ENCODE measurements around the gene RNFT2. TPM values are rescaled to one million over a fixed set of nuclear protein-coding genes. Genes with fewer than 3 reads are reported as not detected.

The RNFT2 gene
- total RNA-seq, result 10 to 100 TPM; 11.2 to 12.9 TPM

DNA sequence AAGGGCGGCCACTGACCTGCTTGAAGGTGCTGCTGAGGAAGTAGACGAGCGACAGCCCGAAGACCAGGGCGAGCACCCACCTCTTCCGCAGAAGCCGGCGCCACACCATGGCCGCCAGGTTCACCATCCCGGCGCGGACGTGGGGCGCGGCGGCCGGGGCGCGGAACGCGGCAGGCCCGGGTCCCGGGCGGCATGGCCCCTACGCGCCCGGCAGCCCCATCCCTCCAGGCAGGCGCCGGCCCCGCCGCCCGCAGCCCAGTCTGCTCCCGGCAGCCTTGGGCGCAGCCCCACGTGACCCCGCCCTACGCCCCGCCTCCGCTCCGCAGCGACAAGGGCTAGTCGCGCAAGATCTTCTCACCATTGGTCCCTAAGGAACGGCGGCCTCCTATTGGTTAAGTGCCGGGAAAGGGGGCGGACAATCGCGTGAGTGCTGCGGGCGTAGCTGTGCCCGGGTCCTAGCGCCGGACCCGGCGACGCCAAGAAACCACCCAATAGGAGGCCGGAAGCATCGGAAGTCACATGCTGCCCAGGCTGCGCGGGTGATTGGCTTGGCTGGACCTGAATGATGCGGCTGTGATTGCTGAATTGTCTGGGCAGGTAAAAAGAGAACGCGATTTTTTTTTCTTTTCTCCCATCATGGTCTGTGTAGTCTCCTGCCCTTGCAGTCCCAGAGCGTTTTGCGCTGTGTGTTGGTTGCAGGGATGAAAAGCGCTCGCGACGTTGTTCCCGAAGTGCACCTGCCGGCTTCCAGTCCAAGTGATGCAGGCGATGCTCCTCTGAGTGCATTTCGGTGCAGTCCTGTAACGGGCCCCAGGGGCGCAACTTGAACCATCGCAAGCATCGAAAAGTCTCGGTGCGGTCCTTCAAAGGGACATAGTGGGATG lies at the start of gene RNFT2, which contains the start of gene SPRING1:
TSS of gene RNFT2 (plus strand) at position 542 of the 884 bp plus-strand sequence. CDS start 2,183 bp downstream, outside the sequence.
TSS of gene SPRING1 (minus strand) at position 296 of the 884 bp plus-strand sequence. CDS start at position 127, 169 bp downstream.

GRCh38 chr12:116881325-116881876 lies 143.3 kb downstream of the RNFT2 start, which contains the start of gene HRK:
TSS of gene HRK (minus strand) at chr12:116881441. CDS start at chr12:116881307, 134 bp downstream.

Other genes with a start within 250 kb of the RNFT2 start
- 1 to 10 TPM; 2.1 to 2.8 TPM for gene MAP1LC3B2, start 178.9 kb upstream of the RNFT2 start, total RNA-seq
- 10 to 100 TPM; 29.6 to 32.6 TPM for gene SPRING1, start 246 bp upstream of the RNFT2 start, total RNA-seq
- gene HRK, start 143.1 kb downstream of the RNFT2 start, total RNA-seq, result not detected
- 10 to 100 TPM; 14.6 to 15.1 TPM for gene FBXW8, start 172.6 kb downstream of the RNFT2 start, total RNA-seq